Memory B cell (primary cell): ENCODE results near the gene TOLLIP.

Experiments used
- ATAC-seq: fragments of 150-1000 bp; cut with Tn5 transposase; 2 replicates; pipeline ENCODE4 v1.10.0; 2021; ENCODE audit warnings: low read depth, mild to moderate bottlenecking, moderate library complexity
- DNase-seq, 2 donors: peaks; one replicate each; pipeline ENCODE4 v3.0.0; 2022; ENCODE audit warnings: low spot score in 2 of 2
- H3K27ac Mint-ChIP-seq: one replicate; pipeline ENCODE4 v1.8.0; 2022; ENCODE audit warnings: mild to moderate bottlenecking, moderate library complexity, mixed read lengths
- H3K27me3 Mint-ChIP-seq: one replicate; pipeline ENCODE4 v1.8.0; 2022; ENCODE audit warnings: mixed read lengths
- H3K36me3 Mint-ChIP-seq: one replicate; pipeline ENCODE4 v1.8.0; 2022; ENCODE audit warnings: mild to moderate bottlenecking, mixed read lengths
- H3K4me1 Mint-ChIP-seq: one replicate; pipeline ENCODE4 v1.8.0; 2022; ENCODE audit warnings: mixed read lengths
- H3K4me3 Mint-ChIP-seq: one replicate; pipeline ENCODE4 v1.8.0; 2022; ENCODE audit warnings: mild to moderate bottlenecking, moderate library complexity, mixed read lengths
- H3K9me3 Mint-ChIP-seq: one replicate; pipeline ENCODE4 v1.8.0; 2022; ENCODE audit warnings: mixed read lengths

Gene TOLLIP

GRCh38 chr11:1292018-1292643 lies 17.3 kb downstream of the TOLLIP start:
- H3K4me1 Mint-ChIP-seq, result peaks cover 8% of the 10 kb centered on the region
- no peaks in the 10 kb centered on the region for H3K9me3 Mint-ChIP-seq
- H3K4me3 Mint-ChIP-seq, result no peak overlapping the region
- no peaks in the 10 kb centered on the region for H3K27me3 Mint-ChIP-seq
- no peak overlapping the region for H3K27ac Mint-ChIP-seq
- DNase-seq (no peak), ATAC-seq (no peak)
- H3K36me3 Mint-ChIP-seq, result peaks cover 25% of the 10 kb centered on the region

- Mint-ChIP-seq H3K27ac (no peak overlapping the region), H3K4me3 (no peak overlapping the region), H3K4me1 (peaks cover 8% of the 10 kb centered on the region), H3K27me3 (no peaks in the 10 kb centered on the region), H3K9me3 (no peaks in the 10 kb centered on the region), H3K36me3 (peaks cover 26% of the 10 kb centered on the region)
- ATAC-seq (no peak), DNase-seq (no peak)
Measured at GRCh38 chr11:1291295-1292017, 18.0 kb downstream of the TOLLIP start.

- DNase-seq (no peak), ATAC-seq (no peak)
- no peaks in the 10 kb centered on the region for H3K27me3 Mint-ChIP-seq
- no peaks in the 10 kb centered on the region for H3K9me3 Mint-ChIP-seq
- no peak overlapping the region for H3K27ac Mint-ChIP-seq
- no peak overlapping the region for H3K4me3 Mint-ChIP-seq
- H3K4me1 Mint-ChIP-seq, result peaks cover 4% of the 10 kb centered on the region
- peaks cover 24% of the 10 kb centered on the region for H3K36me3 Mint-ChIP-seq
Measured at GRCh38 chr11:1290052-1291040, 19.1 kb downstream of the TOLLIP start.

GRCh38 chr11:1289211-1289935 lies 20.1 kb downstream of the TOLLIP start:
- DNase-seq (no peak), ATAC-seq (no peak)
- H3K27me3 Mint-ChIP-seq, result no peaks in the 10 kb centered on the region
- H3K4me3 Mint-ChIP-seq, result no peak overlapping the region
- no peak overlapping the region for H3K27ac Mint-ChIP-seq
- no peaks in the 10 kb centered on the region for H3K9me3 Mint-ChIP-seq
- H3K4me1 Mint-ChIP-seq, result peaks cover 4% of the 10 kb centered on the region
- H3K36me3 Mint-ChIP-seq, result peaks cover 28% of the 10 kb centered on the region

GRCh38 chr11:1288426-1289151 lies 20.8 kb downstream of the TOLLIP start:
- Mint-ChIP-seq H3K27ac (no peak overlapping the region), H3K36me3 (peaks cover 26% of the 10 kb centered on the region), H3K4me1 (peaks cover 4% of the 10 kb centered on the region)

GRCh38 chr11:1287928-1288327 lies 21.5 kb downstream of the TOLLIP start:
- DNase-seq, result no peak

More at GRCh38 chr11:1288426-1289151, 20.8 kb downstream of the TOLLIP start:
- no peaks in the 10 kb centered on the region for H3K9me3 Mint-ChIP-seq
- no peak overlapping the region for H3K4me3 Mint-ChIP-seq
- no peak for ATAC-seq
- no peaks in the 10 kb centered on the region for H3K27me3 Mint-ChIP-seq
- DNase-seq, result no peak

GRCh38 chr11:1285876-1286275 lies 23.6 kb downstream of the TOLLIP start:
- H3K9me3 Mint-ChIP-seq, result no peaks in the 10 kb centered on the region
- peaks cover 15% of the 10 kb centered on the region for H3K36me3 Mint-ChIP-seq
- no peak overlapping the region for H3K27ac Mint-ChIP-seq

More at GRCh38 chr11:1287928-1288327, 21.5 kb downstream of the TOLLIP start:
- Mint-ChIP-seq H3K9me3 (no peaks in the 10 kb centered on the region), H3K4me3 (no peak overlapping the region), H3K4me1 (peaks cover 4% of the 10 kb centered on the region), H3K27me3 (no peaks in the 10 kb centered on the region), H3K36me3 (peaks cover 23% of the 10 kb centered on the region), H3K27ac (no peak overlapping the region)
- ATAC-seq, result no peak

GRCh38 chr11:1285316-1285744 lies 24.1 kb downstream of the TOLLIP start:
- ATAC-seq (no peak), DNase-seq (no peak)
- Mint-ChIP-seq H3K9me3 (no peaks in the 10 kb centered on the region), H3K4me1 (no peaks in the 10 kb centered on the region), H3K27me3 (no peaks in the 10 kb centered on the region), H3K4me3 (no peak overlapping the region), H3K36me3 (peaks cover 15% of the 10 kb centered on the region), H3K27ac (no peak overlapping the region)

More at GRCh38 chr11:1285876-1286275, 23.6 kb downstream of the TOLLIP start:
- H3K27me3 Mint-ChIP-seq, result no peaks in the 10 kb centered on the region
- ATAC-seq, result no peak
- H3K4me1 Mint-ChIP-seq, result no peaks in the 10 kb centered on the region
- no peak for DNase-seq
- no peak overlapping the region for H3K4me3 Mint-ChIP-seq

- ATAC-seq, result no peak
- Mint-ChIP-seq H3K4me3 (no peak overlapping the region), H3K9me3 (no peaks in the 10 kb centered on the region), H3K4me1 (no peaks in the 10 kb centered on the region), H3K27ac (no peak overlapping the region), H3K36me3 (peaks cover 14% of the 10 kb centered on the region), H3K27me3 (no peaks in the 10 kb centered on the region)
- no peak for DNase-seq
Measured at GRCh38 chr11:1283906-1284305, 25.5 kb downstream of the TOLLIP start.

GRCh38 chr11:1283091-1283511 lies 26.3 kb downstream of the TOLLIP start:
- Mint-ChIP-seq H3K36me3 (peaks cover 13% of the 10 kb centered on the region), H3K9me3 (no peaks in the 10 kb centered on the region), H3K27me3 (no peaks in the 10 kb centered on the region), H3K4me3 (no peak overlapping the region), H3K27ac (no peak overlapping the region), H3K4me1 (no peaks in the 10 kb centered on the region)
- ATAC-seq (no peak), DNase-seq (no peak)

- no peak overlapping the region for H3K4me3 Mint-ChIP-seq
- H3K36me3 Mint-ChIP-seq, result peaks cover 17% of the 10 kb centered on the region
- no peak for ATAC-seq
- H3K4me1 Mint-ChIP-seq, result no peaks in the 10 kb centered on the region
- no peak for DNase-seq
- H3K27ac Mint-ChIP-seq, result no peak overlapping the region
- H3K9me3 Mint-ChIP-seq, result no peaks in the 10 kb centered on the region
- no peaks in the 10 kb centered on the region for H3K27me3 Mint-ChIP-seq
Measured at GRCh38 chr11:1281974-1282365, 27.5 kb downstream of the TOLLIP start.

- H3K27me3 Mint-ChIP-seq, result no peaks in the 10 kb centered on the region
- ATAC-seq, result no peak
- DNase-seq, result no peak
- H3K36me3 Mint-ChIP-seq, result peaks cover 16% of the 10 kb centered on the region
- no peaks in the 10 kb centered on the region for H3K9me3 Mint-ChIP-seq
- H3K4me1 Mint-ChIP-seq, result no peaks in the 10 kb centered on the region
- H3K4me3 Mint-ChIP-seq, result no peak overlapping the region
- no peak overlapping the region for H3K27ac Mint-ChIP-seq
Measured at GRCh38 chr11:1281326-1281973, 28.0 kb downstream of the TOLLIP start.
